HEK293 (cell line): ENCODE data around the gene NIP7.

Experiments used
- CTCF ChIA-PET: fragments of 350-600 bp; formaldehyde crosslinking; extraction: SDS; loops from one replicate; lab custom pipeline; 2021; ENCODE audit warnings: antibody characterized with exemption; lab: Yijun Ruan, JAX
- POLR2A ChIA-PET: fragments of 300-600 bp; formaldehyde crosslinking; extraction: SDS; loops from one replicate; lab custom pipeline; 2020; ENCODE audit warnings: antibody characterized with exemption, inconsistent platforms; lab: Yijun Ruan, JAX
- H3K27ac ChIP-seq: fragments of 200-500 bp; sonication (Bioruptor generic); 2 replicates; pipeline ENCODE4 v1.5.1; 2014; ENCODE audit warnings: low read depth, low read length, control low read depth, inconsistent platforms; ENCODE audit errors: extremely low read depth
- H3K36me3 ChIP-seq, 2 experiments: fragments of 200-500 bp in 1 of 2; sonication (Bioruptor generic) in 1 of 2; 1 replicate in 1 of 2; 2 replicates in 1 of 2; pipeline ENCODE4 v1.5.1; 2014 to 2017; ENCODE audit warnings: inconsistent platforms in 2 of 2, low read length in 2 of 2; ENCODE audit not compliant: control insufficient read depth in 2 of 2, insufficient read depth in 1 of 2
- H3K4me1 ChIP-seq: fragments of 200-500 bp; sonication (Bioruptor generic); 2 replicates; pipeline ENCODE4 v1.5.1; 2014; ENCODE audit warnings: mild to moderate bottlenecking, low read length, inconsistent platforms; ENCODE audit not compliant: control insufficient read depth, insufficient read depth
- H3K4me3 ChIP-seq: 2 replicates; pipeline ENCODE4 v1.5.1; 2011; ENCODE audit warnings: low read depth, mild to moderate bottlenecking, control low read depth, low read length, moderate library complexity
- H3K9me3 ChIP-seq: fragments of 200-500 bp; sonication (Bioruptor generic); 2 replicates; pipeline ENCODE4 v1.5.1; 2014; ENCODE audit warnings: low read depth, low read length, inconsistent platforms; ENCODE audit not compliant: control insufficient read depth, insufficient read depth
- ATF2 ChIP-seq: fragments of 450-650 bp; formaldehyde crosslinking; IDR thresholded peaks from 2 replicates; pipeline ENCODE4 v1.5.1; 2016; ENCODE audit warnings: missing biosample characterization, missing genetic modification characterization, low read depth
- BCL6B ChIP-seq: fragments of 450-650 bp; formaldehyde crosslinking; IDR thresholded peaks from 2 replicates; pipeline ENCODE4 v1.5.1; 2017; ENCODE audit warnings: missing biosample characterization, missing genetic modification characterization
- GLI4 ChIP-seq: fragments of 450-650 bp; formaldehyde crosslinking; IDR thresholded peaks from 2 replicates; pipeline ENCODE4 v1.5.1; 2016; ENCODE audit warnings: missing biosample characterization, missing genetic modification characterization
- HOXD13 ChIP-seq: sonication (generic); formaldehyde crosslinking; IDR thresholded peaks from 2 replicates; pipeline ENCODE4 v1.8.0; 2022; ENCODE audit warnings: missing genetic modification reagents, borderline replicate concordance
- PATZ1 ChIP-seq: fragments of 450-650 bp; formaldehyde crosslinking; IDR thresholded peaks from 2 replicates; pipeline ENCODE4 v1.5.1; 2016; ENCODE audit warnings: missing biosample characterization, missing genetic modification characterization
- SP3 ChIP-seq: fragments of 450-650 bp; formaldehyde crosslinking; IDR thresholded peaks from 2 replicates; pipeline ENCODE4 v1.5.1; 2016; ENCODE audit warnings: missing biosample characterization, missing genetic modification characterization
- TRIM28 ChIP-seq: IDR thresholded peaks from 2 replicates; pipeline ENCODE4 v1.6.1; 2011; ENCODE audit warnings: low read length, control low read depth, borderline replicate concordance
- ZBTB11 ChIP-seq: fragments of 450-650 bp; formaldehyde crosslinking; conservative IDR thresholded peaks from 2 replicates; pipeline ENCODE4 v1.5.1; 2016; ENCODE audit warnings: low read depth, missing biosample characterization, missing genetic modification characterization
- ZFP41 ChIP-seq: fragments of 450-650 bp; formaldehyde crosslinking; IDR thresholded peaks from 2 replicates; pipeline ENCODE4 v1.5.1; 2016; ENCODE audit warnings: missing biosample characterization, missing genetic modification characterization, borderline replicate concordance
- ZFP69B ChIP-seq: fragments of 450-650 bp; formaldehyde crosslinking; IDR thresholded peaks from 2 replicates; pipeline ENCODE4 v1.5.1; 2016; ENCODE audit warnings: missing biosample characterization, missing genetic modification characterization
- ZNF280D ChIP-seq: fragments of 450-650 bp; formaldehyde crosslinking; IDR thresholded peaks from 2 replicates; pipeline ENCODE4 v1.5.1; 2016; ENCODE audit warnings: missing biosample characterization, missing genetic modification characterization
- ZNF513 ChIP-seq: fragments of 450-650 bp; IDR thresholded peaks from 2 replicates; pipeline ENCODE4 v1.5.1; 2018; ENCODE audit warnings: missing biosample characterization, missing genetic modification characterization
- ZNF544 ChIP-seq: fragments of 450-650 bp; formaldehyde crosslinking; IDR thresholded peaks from 2 replicates; pipeline ENCODE4 v1.5.0; 2017; ENCODE audit warnings: missing biosample characterization, missing genetic modification characterization
- ZNF600 ChIP-seq: fragments of 450-650 bp; formaldehyde crosslinking; IDR thresholded peaks from 2 replicates; pipeline ENCODE4 v1.5.1; 2016; ENCODE audit warnings: missing biosample characterization, missing genetic modification characterization
- ZNF623 ChIP-seq: fragments of 450-650 bp; formaldehyde crosslinking; IDR thresholded peaks from 2 replicates; pipeline ENCODE4 v1.5.1; 2016; ENCODE audit warnings: missing biosample characterization, missing genetic modification characterization
- ZNF768 ChIP-seq: fragments of 450-650 bp; formaldehyde crosslinking; IDR thresholded peaks from 2 replicates; pipeline ENCODE4 v1.5.1; 2018; ENCODE audit warnings: missing biosample characterization, mild to moderate bottlenecking, missing genetic modification characterization

NIP7 gene

GRCh38 chr16:69319826-69320739 lies 19.5 kb upstream of the NIP7 start:
- no peak overlapping the region for H3K27ac ChIP-seq
- POLR2A ChIA-PET = interaction anchor here (0.5 kb wide), 1 partner anchor 38 kb away, joined by 4 read pairs; no protein-coding TSS in a partner anchor
- peaks cover 4% of the 10 kb centered on the region; the same call in 1 of the 2 replicates for H3K4me1 ChIP-seq
- H3K9me3 ChIP-seq = no peaks in the 10 kb centered on the region
- H3K4me3 ChIP-seq = no peak overlapping the region
- CTCF ChIA-PET = no interaction called here
- H3K36me3 ChIP-seq = peaks cover 14 to 95% of the 10 kb centered on the region in 2 experiments; a peak in 2 of 3 replicates
- TF ChIP-seq ZNF513 = 0 out of 2 replicates have a peak, but pooled peaks have one; percentile 10
- TF ChIP-seq ZNF280D (tag by site-specific recombination) = no peak

GRCh38 chr16:69320740-69321073 lies 18.9 kb upstream of the NIP7 start:
- ChIA-PET POLR2A (interaction anchor here (0.5 kb wide), 1 partner anchor 38 kb away, joined by 4 read pairs; no protein-coding TSS in a partner anchor), CTCF (no interaction called here)
- Histone ChIP-seq H3K27ac (no peak overlapping the region), H3K4me3 (no peak overlapping the region), H3K4me1 (peaks cover 4% of the 10 kb centered on the region; the same call in 1 of the 2 replicates), H3K36me3 (peaks cover 13 to 93% of the 10 kb centered on the region in 2 experiments; a peak in 2 of 3 replicates), H3K9me3 (no peaks in the 10 kb centered on the region)
- TF ChIP-seq PATZ1 (tag by site-specific recombination) (no peak), ZNF600 (tag by site-specific recombination) (0 out of 2 replicates have a peak, but pooled peaks have one; percentile 22)

GRCh38 chr16:69321080-69321479 lies 18.5 kb upstream of the NIP7 start:
- H3K36me3 ChIP-seq = peaks cover 13 to 93% of the 10 kb centered on the region in 2 experiments; a peak in 2 of 3 replicates
- no peak overlapping the region for H3K4me3 ChIP-seq
- POLR2A ChIA-PET = no interaction called here
- TF ChIP-seq BCL6B (tag by site-specific recombination) (no peak), ZFP41 (tag by site-specific recombination) (no peak), ZFP69B (tag by site-specific recombination) (no peak), TRIM28 (no peak), ZNF623 (no peak), ZNF768 (no peak), ZBTB11 (tag by site-specific recombination) (no peak), ZNF544 (tag by site-specific recombination) (no peak), ATF2 (tag by site-specific recombination) (no peak), GLI4 (tag by site-specific recombination) (no peak), HOXD13 (CRISPR knock-in tag) (no peak), SP3 (tag by site-specific recombination) (no peak)

More at GRCh38 chr16:69321080-69321479, 18.5 kb upstream of the NIP7 start:
- no peak overlapping the region; the same call in 1 of the 2 replicates for H3K27ac ChIP-seq
- H3K4me1 ChIP-seq = peaks cover 4% of the 10 kb centered on the region; the same call in 1 of the 2 replicates
- CTCF ChIA-PET = no interaction called here
- H3K9me3 ChIP-seq = no peaks in the 10 kb centered on the region
